Epithelial cell of alveolus of lung (primary cell): ENCODE data around the gene EN1. TPM values are rescaled to one million over a fixed set of nuclear protein-coding genes. Genes with fewer than 3 reads are reported as not detected.

Experiments used
- total RNA-seq: library from RNA; depleted of rRNA; stranded (reverse); fragments of >200 nt; gene quantifications from 2 replicates; pipeline ENCODE4 v1.2.1, GENCODE V29; 2015

The EN1 gene
- 0.32 and 0.39 TPM in 2 replicates for total RNA-seq

GRCh38 chr2:118846953-118847761 is at the start of gene EN1:
TSS of gene EN1 (minus strand) at chr2:118847648. CDS start at chr2:118847167, 481 bp downstream.

Other genes with a start within 250 kb of the EN1 start
- gene MARCO, start 94.5 kb upstream of the EN1 start, total RNA-seq = not detected in 2 replicates